22Rv1 (cell line): ENCODE measurements around the gene ARL17B.
"Not testable (repeated sequence)": the region's sequence is repeated elsewhere in the genome, so short reads cannot be mapped to it uniquely, and the experiment has no call there.

ENCODE experiments used
- H3K27ac ChIP-seq: fragments of 450-650 bp; 2 replicates; pipeline ENCODE4 v1.5.1; 2017
- ZFX ChIP-seq: fragments of 450-650 bp; IDR thresholded peaks from 2 replicates; pipeline ENCODE4 v1.6.1; 2017; ENCODE audit warnings: antibody characterized with exemption, borderline replicate concordance
- TF ChIP-seq, protein P1 (sequence below): fragments of 450-650 bp; IDR thresholded peaks from 2 replicates; pipeline ENCODE4 v1.5.1; 2017; ENCODE audit warnings: mild to moderate bottlenecking

ARL17B gene

DNA sequence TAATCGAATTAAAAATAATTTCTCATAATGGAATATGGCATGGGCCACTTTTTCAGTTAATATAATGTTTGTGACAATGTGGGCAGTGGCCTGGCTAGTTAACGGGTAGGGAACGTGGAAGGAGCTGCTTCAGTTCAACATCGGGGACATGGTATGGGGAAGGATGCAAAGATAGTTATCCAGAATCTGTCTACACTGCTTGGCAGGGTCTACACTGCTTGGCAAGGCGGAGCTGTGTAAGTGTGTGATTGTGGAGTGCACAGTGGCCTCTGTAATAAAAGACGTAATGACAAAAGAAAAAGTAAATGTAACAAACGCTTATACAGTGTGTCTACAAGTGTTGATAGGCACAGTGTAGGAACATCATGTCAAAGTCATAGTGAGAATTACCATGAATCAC lies 74.0 kb downstream of the ARL17B start:
- H3K27ac ChIP-seq, result not testable (repeated sequence)

DNA sequence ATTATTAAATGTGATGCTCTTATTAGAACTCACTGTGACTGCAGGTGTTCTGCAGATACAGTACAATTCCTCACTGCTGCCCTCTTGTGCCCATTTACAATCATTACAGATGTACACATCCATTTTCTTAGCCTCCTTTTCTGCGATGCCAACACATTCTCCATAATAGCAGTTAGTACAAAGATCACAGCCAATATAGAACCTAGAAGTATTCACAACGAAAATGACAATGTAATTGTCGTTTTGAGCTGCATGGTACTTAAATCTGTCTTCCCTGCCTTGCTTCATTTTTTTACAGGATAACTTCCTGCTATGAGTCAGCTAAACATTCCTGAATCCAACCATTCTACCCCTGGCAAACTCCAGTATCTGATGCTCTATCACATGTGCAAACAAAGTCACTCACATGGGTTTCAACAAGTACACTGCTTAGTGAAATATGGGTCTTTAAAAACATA lies 74.8 kb downstream of the ARL17B start:
- H3K27ac ChIP-seq, result not testable (repeated sequence)
- TF ChIP-seq, protein P1, sequence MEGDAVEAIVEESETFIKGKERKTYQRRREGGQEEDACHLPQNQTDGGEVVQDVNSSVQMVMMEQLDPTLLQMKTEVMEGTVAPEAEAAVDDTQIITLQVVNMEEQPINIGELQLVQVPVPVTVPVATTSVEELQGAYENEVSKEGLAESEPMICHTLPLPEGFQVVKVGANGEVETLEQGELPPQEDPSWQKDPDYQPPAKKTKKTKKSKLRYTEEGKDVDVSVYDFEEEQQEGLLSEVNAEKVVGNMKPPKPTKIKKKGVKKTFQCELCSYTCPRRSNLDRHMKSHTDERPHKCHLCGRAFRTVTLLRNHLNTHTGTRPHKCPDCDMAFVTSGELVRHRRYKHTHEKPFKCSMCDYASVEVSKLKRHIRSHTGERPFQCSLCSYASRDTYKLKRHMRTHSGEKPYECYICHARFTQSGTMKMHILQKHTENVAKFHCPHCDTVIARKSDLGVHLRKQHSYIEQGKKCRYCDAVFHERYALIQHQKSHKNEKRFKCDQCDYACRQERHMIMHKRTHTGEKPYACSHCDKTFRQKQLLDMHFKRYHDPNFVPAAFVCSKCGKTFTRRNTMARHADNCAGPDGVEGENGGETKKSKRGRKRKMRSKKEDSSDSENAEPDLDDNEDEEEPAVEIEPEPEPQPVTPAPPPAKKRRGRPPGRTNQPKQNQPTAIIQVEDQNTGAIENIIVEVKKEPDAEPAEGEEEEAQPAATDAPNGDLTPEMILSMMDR, result peak; percentile 95

DNA sequence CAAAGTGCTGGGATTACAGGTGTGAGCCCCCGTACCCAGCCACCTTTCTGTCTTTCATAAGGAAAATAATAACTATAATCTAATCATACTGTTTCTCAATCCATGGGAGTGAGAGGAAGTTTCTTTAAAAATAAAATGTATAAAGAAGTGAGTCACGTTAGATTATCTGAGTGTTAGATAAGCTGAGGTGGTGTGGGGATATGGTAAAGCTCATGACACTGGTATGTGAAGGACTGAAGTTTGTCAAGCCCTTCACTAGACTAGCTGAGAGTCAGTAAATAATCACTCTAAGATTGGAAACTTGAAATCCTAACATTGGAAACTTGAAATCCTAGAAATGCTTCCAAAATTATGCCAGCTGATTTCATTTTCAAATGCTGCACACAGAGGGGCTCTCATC lies 76.1 kb downstream of the ARL17B start:
- H3K27ac ChIP-seq, result not testable (repeated sequence)

DNA sequence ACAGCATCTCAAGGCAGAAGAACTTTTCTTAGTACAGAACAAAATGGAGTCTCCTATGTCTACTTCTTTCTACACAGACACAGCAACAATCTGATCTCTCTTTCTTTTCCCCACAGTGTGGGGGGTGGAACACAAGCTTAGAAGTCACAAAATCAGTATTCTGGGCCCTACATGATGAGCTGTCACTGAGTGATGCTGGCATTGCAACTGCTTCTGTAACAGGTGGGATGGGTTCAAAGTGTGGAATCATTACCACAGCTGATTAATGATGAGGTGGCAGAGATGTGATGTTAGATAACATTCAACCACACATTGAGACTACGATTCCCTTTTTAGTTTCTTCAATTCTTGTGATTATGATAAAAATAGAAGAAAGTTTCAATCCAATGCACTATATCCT lies 77.1 kb downstream of the ARL17B start:
- not testable (repeated sequence) for H3K27ac ChIP-seq

DNA sequence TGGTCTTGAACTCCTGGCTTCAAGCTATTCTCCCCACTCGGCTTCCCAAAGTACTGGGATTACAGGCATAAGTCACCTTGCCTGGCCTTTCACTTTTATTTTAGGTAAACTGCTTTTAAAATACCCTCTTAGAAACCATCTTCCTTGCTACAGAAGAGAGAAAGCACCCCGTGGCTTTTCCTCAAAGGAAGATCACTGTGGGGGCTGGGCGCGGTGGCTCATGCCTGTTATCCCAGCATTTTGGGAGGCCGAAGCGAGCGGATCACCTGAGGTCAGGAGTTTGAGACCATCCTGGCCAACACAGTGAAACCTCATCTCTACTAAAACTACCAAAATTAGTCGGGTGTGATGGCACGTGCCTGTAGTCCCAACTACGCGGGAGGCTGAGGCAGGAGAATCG lies 78.9 kb downstream of the ARL17B start:
- not testable (repeated sequence) for H3K27ac ChIP-seq

DNA sequence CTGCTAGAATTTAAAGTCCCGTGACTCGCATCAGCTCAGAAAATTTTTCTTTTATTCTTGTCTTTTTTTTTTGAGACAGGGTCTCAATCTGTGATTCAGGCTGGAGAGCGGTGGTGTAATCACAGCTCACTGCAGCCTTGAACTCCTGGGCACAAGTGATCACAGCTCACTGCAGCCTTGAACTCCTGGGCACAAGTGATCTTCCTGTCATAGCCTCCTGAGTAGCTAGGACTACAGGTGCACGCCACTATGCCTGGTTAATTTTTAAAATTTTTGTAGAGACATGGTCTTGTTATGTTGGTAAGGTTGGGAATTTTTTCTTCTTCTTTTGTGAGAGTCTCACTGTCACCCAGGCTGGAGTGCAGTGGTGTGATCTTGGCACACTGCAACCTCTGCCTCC lies 80.2 kb downstream of the ARL17B start:
- not testable (repeated sequence) for H3K27ac ChIP-seq

DNA sequence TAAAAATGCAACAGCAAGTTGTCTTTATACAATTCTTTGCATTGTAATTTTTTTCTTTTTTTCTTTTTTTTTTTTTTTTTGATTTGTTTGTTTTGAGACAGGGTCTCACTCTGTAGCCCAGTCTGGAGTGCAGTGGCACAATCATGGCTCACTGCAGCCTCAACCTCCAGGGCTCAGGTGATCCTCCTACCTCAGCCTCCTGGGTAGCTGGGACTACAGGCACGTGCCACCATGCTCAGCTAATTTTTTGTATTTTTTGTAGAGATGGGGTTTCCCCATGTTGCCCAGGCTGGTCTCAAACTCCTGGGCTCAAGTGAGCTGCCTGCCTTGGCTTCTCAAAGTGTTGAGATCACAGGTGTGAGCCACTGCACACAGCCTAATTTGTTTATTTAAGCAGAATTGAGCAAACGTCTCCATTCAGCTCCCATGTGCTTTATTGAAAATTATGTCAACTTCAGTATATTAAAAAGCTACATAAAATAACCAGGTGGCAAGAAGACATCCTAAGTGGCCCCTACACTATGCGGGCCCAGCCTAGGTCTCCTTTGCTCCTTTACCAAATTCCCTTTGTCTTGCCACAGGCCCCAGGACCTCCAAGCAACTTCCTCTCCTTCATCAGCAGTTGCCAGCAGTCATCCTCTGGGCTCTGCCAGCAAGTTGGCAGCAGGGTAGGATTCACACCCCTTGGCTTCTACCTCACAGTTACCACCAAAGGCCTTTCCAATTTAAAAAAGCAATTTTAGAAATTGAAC lies 84.7 kb downstream of the ARL17B start:
- H3K27ac ChIP-seq, result not testable (repeated sequence)

DNA sequence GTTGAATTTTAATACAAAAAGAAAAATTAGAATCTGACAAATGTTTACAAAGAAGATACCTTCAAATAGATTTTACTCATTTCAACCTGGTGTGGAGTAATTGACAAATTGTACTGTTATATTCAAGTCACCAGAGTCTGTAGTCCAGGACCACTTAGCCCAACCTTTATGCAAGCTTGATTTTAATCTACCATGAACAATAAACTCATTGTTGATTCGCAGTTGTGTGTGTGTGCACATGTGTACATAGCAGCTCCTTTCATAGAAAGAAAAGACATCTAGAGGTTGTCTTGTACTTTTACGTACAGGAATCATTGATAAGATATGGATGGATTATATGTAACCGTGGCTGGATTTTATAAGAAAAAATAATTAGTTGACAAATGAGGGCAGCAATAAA lies 87.3 kb downstream of the ARL17B start:
- peak overlapping the region; percentile 22 for H3K27ac ChIP-seq
- no peak for TF ChIP-seq ZFX
- TF ChIP-seq, protein P1, result no peak

DNA sequence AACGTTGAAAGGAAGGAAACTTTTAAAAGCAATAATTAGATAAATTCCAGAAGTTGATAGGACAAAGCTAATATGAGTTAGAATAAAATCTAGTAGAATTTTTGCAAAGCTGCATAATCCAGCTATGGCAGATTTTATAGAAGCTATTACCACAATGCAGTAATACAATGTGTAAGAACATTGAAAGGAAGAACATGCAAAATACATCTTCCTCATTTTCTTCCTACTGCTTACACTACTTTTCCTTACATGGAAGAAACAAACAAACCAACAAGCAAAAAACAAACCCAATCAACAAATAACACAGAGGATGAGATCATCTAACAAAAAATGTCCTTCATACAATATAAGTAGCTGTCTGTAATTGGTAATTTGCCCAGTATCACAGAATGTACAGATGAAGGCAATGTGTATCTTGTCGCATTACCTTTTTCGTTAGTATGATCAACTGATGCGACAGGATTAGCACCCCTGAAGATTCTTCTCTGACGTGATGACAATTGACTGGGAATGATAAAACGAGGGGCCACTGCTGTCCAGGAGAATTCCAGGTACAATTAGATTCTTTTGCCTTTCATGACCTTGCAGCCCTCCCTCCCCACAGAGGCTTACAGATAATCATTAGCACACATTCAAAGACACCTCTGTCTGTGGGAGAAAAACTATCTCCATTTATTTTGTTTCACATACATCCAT lies 87.9 kb downstream of the ARL17B start:
- peak overlapping the region; percentile 22 for H3K27ac ChIP-seq
- TF ChIP-seq, protein P1, result no peak
- TF ChIP-seq ZFX, result no peak

DNA sequence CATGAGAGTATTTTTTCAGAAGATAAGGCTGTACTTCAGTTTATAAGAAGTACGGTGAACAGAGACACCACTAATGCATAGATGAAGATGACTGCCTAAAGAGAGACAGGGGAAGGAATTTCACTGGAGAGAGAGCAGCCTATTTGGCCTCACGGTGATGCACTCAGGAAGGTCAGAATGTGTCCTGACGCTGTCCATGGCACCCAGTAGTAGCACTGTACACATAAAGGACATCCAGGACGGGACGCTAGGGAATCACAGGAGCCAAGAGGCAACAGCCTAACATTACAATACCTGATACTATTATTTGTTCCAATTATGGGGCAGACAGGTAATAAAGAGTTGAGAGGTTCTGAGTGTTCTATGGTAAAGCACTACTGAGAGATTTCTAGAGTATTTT lies 91.5 kb downstream of the ARL17B start:
- peak overlapping the region; percentile 64 for H3K27ac ChIP-seq
- TF ChIP-seq ZFX, result no peak
- TF ChIP-seq, protein P1, result no peak
